Neural cell (in vitro differentiated cells): ENCODE results near the gene SEMA4F. TPM values are rescaled to one million over a fixed set of nuclear protein-coding genes. Genes with fewer than 3 reads are reported as not detected.

Experiments
- H2AFZ ChIP-seq: fragments of 200-600, 300-800 bp; sonication (generic), shearing (Covaris generic); 2 replicates; pipeline ENCODE4 v1.6.0; 2014; ENCODE audit warnings: low read depth, mild to moderate bottlenecking, antibody characterized with exemption, low read length, moderate library complexity
- H3F3A ChIP-seq: fragments of 200-600 bp; shearing (Covaris generic); 2 replicates; pipeline ENCODE4 v1.6.1; 2016; ENCODE audit warnings: mild to moderate bottlenecking, moderate library complexity, mixed read lengths, antibody characterized with exemption, low read length; ENCODE audit not compliant: insufficient read depth, poor library complexity, severe bottlenecking
- H3K27ac ChIP-seq: fragments of 200-600, 300-800 bp; sonication (generic), shearing (Covaris generic); 2 replicates; pipeline ENCODE4 v1.5.1; 2014; ENCODE audit warnings: mild to moderate bottlenecking, low read length, moderate library complexity
- H3K27me3 ChIP-seq: fragments of 300-800, 200-600 bp; sonication (generic), shearing (Covaris generic); 2 replicates; pipeline ENCODE4 v1.6.0; 2014; ENCODE audit warnings: mild to moderate bottlenecking, low read depth, low read length, moderate library complexity; ENCODE audit not compliant: insufficient read depth
- H3K36me3 ChIP-seq: fragments of 300-800, 200-600 bp; sonication (generic), shearing (Covaris generic); 2 replicates; pipeline ENCODE4 v1.5.1; 2014; ENCODE audit warnings: mild to moderate bottlenecking, antibody characterized with exemption, low read length, moderate library complexity; ENCODE audit not compliant: insufficient read depth
- H3K4me2 ChIP-seq: fragments of 300-800, 200-600 bp; sonication (generic), shearing (Covaris generic); 2 replicates; pipeline ENCODE4 v1.6.0; 2014; ENCODE audit warnings: mild to moderate bottlenecking, low read length
- H3K4me3 ChIP-seq: fragments of 300-800, 200-600 bp; sonication (generic), shearing (Covaris generic); 2 replicates; pipeline ENCODE4 v1.5.1; 2014; ENCODE audit warnings: mild to moderate bottlenecking, low read length, moderate library complexity
- H3K79me2 ChIP-seq: fragments of 200-600 bp; shearing (Covaris generic); replicated peaks from 2 replicates; pipeline ENCODE4 v1.6.0; 2014; ENCODE audit warnings: mild to moderate bottlenecking, low read length, moderate library complexity; ENCODE audit not compliant: insufficient read depth
- H3K9ac ChIP-seq: fragments of 300-800, 200-600 bp; sonication (generic), shearing (Covaris generic); 2 replicates; pipeline ENCODE4 v1.6.1; 2016; ENCODE audit warnings: mild to moderate bottlenecking, low read length, mixed read lengths
- H3K9me2 ChIP-seq: fragments of 200-600 bp; shearing (Covaris generic); 2 replicates; pipeline ENCODE4 v1.6.1; 2016; ENCODE audit warnings: mild to moderate bottlenecking, low read length, mixed read lengths; ENCODE audit not compliant: insufficient read depth
- H3K9me3 ChIP-seq: fragments of 200-600, 300-800 bp; sonication (generic), shearing (Covaris generic); 2 replicates; pipeline ENCODE4 v1.6.1; 2016; ENCODE audit warnings: mild to moderate bottlenecking, mixed run types, low read length, moderate library complexity, mixed read lengths
- H4K20me1 ChIP-seq: fragments of 200-600 bp; shearing (Covaris generic); 2 replicates; pipeline ENCODE4 v1.6.1; 2016; ENCODE audit warnings: mild to moderate bottlenecking, mixed run types; ENCODE audit not compliant: insufficient read depth
- CTCF ChIP-seq: fragments of 450-650 bp; IDR thresholded peaks from 2 replicates; pipeline ENCODE4 v1.5.1; 2014; ENCODE audit warnings: antibody characterized with exemption, mild to moderate bottlenecking, moderate library complexity; ENCODE audit not compliant: poor library complexity, severe bottlenecking
- EP300 ChIP-seq: fragments of 450-650 bp; conservative IDR thresholded peaks from 2 replicates; pipeline ENCODE4 v1.6.1; 2014; ENCODE audit warnings: antibody characterized with exemption, mild to moderate bottlenecking, moderate library complexity; ENCODE audit not compliant: poor library complexity, severe bottlenecking
- EZH2 ChIP-seq: fragments of 200-600, 300-800 bp; shearing (Covaris generic), sonication (generic); IDR thresholded peaks from 2 replicates; pipeline ENCODE4 v1.6.1; 2014; ENCODE audit warnings: antibody characterized with exemption, low read length, borderline replicate concordance, mild to moderate bottlenecking; ENCODE audit not compliant: insufficient read depth, poor library complexity, severe bottlenecking
- MXI1 ChIP-seq: fragments of 450-650 bp; conservative IDR thresholded peaks from 2 replicates; pipeline ENCODE4 v1.6.1; 2014; ENCODE audit warnings: antibody characterized with exemption, mild to moderate bottlenecking; ENCODE audit not compliant: poor library complexity, severe bottlenecking
- POLR2AphosphoS5 ChIP-seq: IDR thresholded peaks from 2 replicates; pipeline ENCODE4 v1.6.1; 2012
- RAD21 ChIP-seq: fragments of 450-650 bp; conservative IDR thresholded peaks from 2 replicates; pipeline ENCODE4 v1.6.1; 2014; ENCODE audit warnings: antibody characterized with exemption, mild to moderate bottlenecking, moderate library complexity
- REST ChIP-seq: IDR thresholded peaks from 2 replicates; pipeline ENCODE4 v1.6.1; 2012; ENCODE audit warnings: borderline replicate concordance
- SMC3 ChIP-seq: fragments of 450-650 bp; conservative IDR thresholded peaks from 2 replicates; pipeline ENCODE4 v1.6.1; 2014; ENCODE audit warnings: antibody characterized with exemption, mild to moderate bottlenecking, moderate library complexity; ENCODE audit not compliant: poor library complexity
- TAF1 ChIP-seq: IDR thresholded peaks from 2 replicates; pipeline ENCODE4 v1.6.1; 2012; ENCODE audit warnings: low read depth
- polyA plus RNA-seq: library from polyadenylated mRNA; depleted of rRNA; stranded (reverse); fragments of >200 nt; gene quantifications from 2 replicates; pipeline ENCODE4 v1.2.3, GENCODE V29; 2014

The SEMA4F gene
- polyA plus RNA-seq, 1 donor from 2014 or later, result 18.2 TPM

GRCh38 chr2:74708883-74709282 lies 54.8 kb downstream of the SEMA4F start:
- Histone ChIP-seq H3K9me3 (no peaks in the 10 kb centered on the region), H3K27ac (no peak overlapping the region), H3K4me3 (no peak overlapping the region), H3K9ac (no peak overlapping the region), H3K27me3 (no peaks in the 10 kb centered on the region), H3K9me2 (no peaks in the 10 kb centered on the region), H3K4me2 (no peak overlapping the region), H2AFZ (no peak overlapping the region), H4K20me1 (no peaks in the 10 kb centered on the region), H3K36me3 (no peaks in the 10 kb centered on the region), H3F3A (no peaks in the 10 kb centered on the region), H3K79me2 (no peaks in the 10 kb centered on the region)
- TF ChIP-seq SMC3 (no peak), CTCF (no peak), MXI1 (no peak), TAF1 (no peak), REST (no peak), EP300 (no peak), EZH2 (no peak), RAD21 (no peak), POLR2AphosphoS5 (no peak)

- no peaks in the 10 kb centered on the region for H3K36me3 ChIP-seq
- TF ChIP-seq REST (no peak), RAD21 (no peak), EZH2 (no peak), TAF1 (no peak), EP300 (no peak), CTCF (no peak), POLR2AphosphoS5 (no peak), MXI1 (no peak)
- H4K20me1 ChIP-seq, result no peaks in the 10 kb centered on the region
- no peak overlapping the region for H3K27ac ChIP-seq
- H3F3A ChIP-seq, result no peaks in the 10 kb centered on the region
- H3K79me2 ChIP-seq, result no peaks in the 10 kb centered on the region
- peaks cover 10% of the 10 kb centered on the region for H3K27me3 ChIP-seq
- H3K4me2 ChIP-seq, result no peak overlapping the region
- H3K9me2 ChIP-seq, result no peaks in the 10 kb centered on the region
- H3K9me3 ChIP-seq, result no peaks in the 10 kb centered on the region
- H2AFZ ChIP-seq, result no peak overlapping the region
- no peak overlapping the region for H3K4me3 ChIP-seq
- no peak overlapping the region for H3K9ac ChIP-seq
These were observed 58.4 kb downstream of the SEMA4F start for GRCh38 chr2:74712223-74713053.
